Ovary (tissue), 3 donors: ENCODE results near the gene SLIT3.

ENCODE experiments used
- CTCF ChIP-seq, 3 donors: fragments of 450-650 bp in 2 of 3; fragments of 200-600 bp in 1 of 3; IDR thresholded peaks; one replicate each; pipeline versions ENCODE4 v1.5.1 to v1.8.0; 2016 to 2022; ENCODE audit warnings: antibody characterized with exemption in 3 of 3, mild to moderate bottlenecking in 1 of 3
- POLR2A ChIP-seq: fragments of 450-650 bp; IDR thresholded peaks from one replicate; pipeline ENCODE4 v1.6.1; 2017; ENCODE audit warnings: antibody characterized with exemption, mild to moderate bottlenecking, moderate library complexity
- donor health status: DM: no; HTN: no; CAD: no.

- no peak for TF ChIP-seq CTCF (IDR thresholded peaks at IDR 0.05)
- no peak for TF ChIP-seq POLR2A
Measured at GRCh38 chr5:168810641-168811040, 490.3 kb downstream of the SLIT3 start.
